HEK293 (cell line): ENCODE results near the gene CHST8.
A peak's percentile ranks its signal among the peaks of the same experiment; 100 is the strongest.

ENCODE experiments used
- CTCF ChIA-PET: fragments of 350-600 bp; formaldehyde crosslinking; extraction: SDS; loops from one replicate; lab custom pipeline; 2021; ENCODE audit warnings: antibody characterized with exemption; lab: Yijun Ruan, JAX
- POLR2A ChIA-PET: fragments of 300-600 bp; formaldehyde crosslinking; extraction: SDS; loops from one replicate; lab custom pipeline; 2020; ENCODE audit warnings: antibody characterized with exemption, inconsistent platforms; lab: Yijun Ruan, JAX
- H3K27ac ChIP-seq: fragments of 200-500 bp; sonication (Bioruptor generic); 2 replicates; pipeline ENCODE4 v1.5.1; 2014; ENCODE audit warnings: low read depth, low read length, control low read depth, inconsistent platforms; ENCODE audit errors: extremely low read depth
- H3K36me3 ChIP-seq, 2 experiments: fragments of 200-500 bp in 1 of 2; sonication (Bioruptor generic) in 1 of 2; 1 replicate in 1 of 2; 2 replicates in 1 of 2; pipeline ENCODE4 v1.5.1; 2014 to 2017; ENCODE audit warnings: inconsistent platforms in 2 of 2, low read length in 2 of 2; ENCODE audit not compliant: control insufficient read depth in 2 of 2, insufficient read depth in 1 of 2
- H3K4me1 ChIP-seq: fragments of 200-500 bp; sonication (Bioruptor generic); 2 replicates; pipeline ENCODE4 v1.5.1; 2014; ENCODE audit warnings: mild to moderate bottlenecking, low read length, inconsistent platforms; ENCODE audit not compliant: control insufficient read depth, insufficient read depth
- H3K4me3 ChIP-seq: 2 replicates; pipeline ENCODE4 v1.5.1; 2011; ENCODE audit warnings: low read depth, mild to moderate bottlenecking, control low read depth, low read length, moderate library complexity
- H3K9me3 ChIP-seq: fragments of 200-500 bp; sonication (Bioruptor generic); 2 replicates; pipeline ENCODE4 v1.5.1; 2014; ENCODE audit warnings: low read depth, low read length, inconsistent platforms; ENCODE audit not compliant: control insufficient read depth, insufficient read depth
- ATF2 ChIP-seq: fragments of 450-650 bp; formaldehyde crosslinking; IDR thresholded peaks from 2 replicates; pipeline ENCODE4 v1.5.1; 2016; ENCODE audit warnings: missing biosample characterization, missing genetic modification characterization, low read depth
- KLF8 ChIP-seq: fragments of 450-650 bp; formaldehyde crosslinking; IDR thresholded peaks from 2 replicates; pipeline ENCODE4 v1.5.1; 2016; ENCODE audit warnings: missing biosample characterization, missing genetic modification characterization
- PRDM2 ChIP-seq: fragments of 450-650 bp; formaldehyde crosslinking; IDR thresholded peaks from 2 replicates; pipeline ENCODE4 v1.5.1; 2016; ENCODE audit warnings: missing biosample characterization, missing genetic modification characterization, borderline replicate concordance
- ZBTB1 ChIP-seq: fragments of 450-650 bp; formaldehyde crosslinking; IDR thresholded peaks from 2 replicates; pipeline ENCODE4 v1.5.1; 2016; ENCODE audit warnings: missing biosample characterization, missing genetic modification characterization
- ZBTB17 ChIP-seq: fragments of 450-650 bp; formaldehyde crosslinking; IDR thresholded peaks from 2 replicates; pipeline ENCODE4 v1.5.1; 2016; ENCODE audit warnings: missing biosample characterization, missing genetic modification characterization
- ZBTB8A ChIP-seq: fragments of 450-650 bp; formaldehyde crosslinking; IDR thresholded peaks from 2 replicates; pipeline ENCODE4 v1.5.1; 2016; ENCODE audit warnings: missing biosample characterization, missing genetic modification characterization
- ZNF169 ChIP-seq: fragments of 450-650 bp; formaldehyde crosslinking; IDR thresholded peaks from 2 replicates; pipeline ENCODE4 v1.5.1; 2016; ENCODE audit warnings: missing biosample characterization, missing genetic modification characterization
- ZNF24 ChIP-seq: fragments of 450-650 bp; formaldehyde crosslinking; IDR thresholded peaks from 2 replicates; pipeline ENCODE4 v1.5.1; 2016; ENCODE audit warnings: missing biosample characterization, missing genetic modification characterization
- ZNF280D ChIP-seq: fragments of 450-650 bp; formaldehyde crosslinking; IDR thresholded peaks from 2 replicates; pipeline ENCODE4 v1.5.1; 2016; ENCODE audit warnings: missing biosample characterization, missing genetic modification characterization
- ZNF302 ChIP-seq: fragments of 450-650 bp; formaldehyde crosslinking; IDR thresholded peaks from 2 replicates; pipeline ENCODE4 v1.5.1; 2016; ENCODE audit warnings: missing biosample characterization, missing genetic modification characterization, low read depth
- ZNF560 ChIP-seq: fragments of 450-650 bp; formaldehyde crosslinking; IDR thresholded peaks from 2 replicates; pipeline ENCODE4 v1.5.1; 2017; ENCODE audit warnings: missing biosample characterization, missing genetic modification characterization, borderline replicate concordance
- ZNF670 ChIP-seq: fragments of 450-650 bp; formaldehyde crosslinking; IDR thresholded peaks from 2 replicates; pipeline ENCODE4 v1.5.1; 2016; ENCODE audit warnings: missing biosample characterization, missing genetic modification characterization, low read depth
- ZNF707 ChIP-seq: fragments of 450-650 bp; formaldehyde crosslinking; IDR thresholded peaks from 2 replicates; pipeline ENCODE4 v1.5.1; 2016; ENCODE audit warnings: missing biosample characterization, missing genetic modification characterization
- ZNF777 ChIP-seq: fragments of 450-650 bp; formaldehyde crosslinking; IDR thresholded peaks from 2 replicates; pipeline ENCODE4 v1.5.1; 2017; ENCODE audit warnings: missing biosample characterization, missing genetic modification characterization, borderline replicate concordance
- ZSCAN16 ChIP-seq: fragments of 450-650 bp; formaldehyde crosslinking; IDR thresholded peaks from 2 replicates; pipeline ENCODE4 v1.5.1; 2016; ENCODE audit warnings: missing biosample characterization, missing genetic modification characterization
- TF ChIP-seq, protein P1 (sequence below): fragments of 450-650 bp; formaldehyde crosslinking; IDR thresholded peaks from 2 replicates; pipeline ENCODE4 v1.5.1; 2016; ENCODE audit warnings: missing biosample characterization, missing genetic modification characterization
- TF ChIP-seq, protein P2 (sequence below): fragments of 450-650 bp; formaldehyde crosslinking; IDR thresholded peaks from 2 replicates; pipeline ENCODE4 v1.5.1; 2016; ENCODE audit warnings: missing biosample characterization, missing genetic modification characterization
- TF ChIP-seq, protein P3 (sequence below): fragments of 450-650 bp; formaldehyde crosslinking; IDR thresholded peaks from 2 replicates; pipeline ENCODE4 v1.5.1; 2016; ENCODE audit warnings: missing biosample characterization, missing genetic modification characterization

The CHST8 gene

DNA sequence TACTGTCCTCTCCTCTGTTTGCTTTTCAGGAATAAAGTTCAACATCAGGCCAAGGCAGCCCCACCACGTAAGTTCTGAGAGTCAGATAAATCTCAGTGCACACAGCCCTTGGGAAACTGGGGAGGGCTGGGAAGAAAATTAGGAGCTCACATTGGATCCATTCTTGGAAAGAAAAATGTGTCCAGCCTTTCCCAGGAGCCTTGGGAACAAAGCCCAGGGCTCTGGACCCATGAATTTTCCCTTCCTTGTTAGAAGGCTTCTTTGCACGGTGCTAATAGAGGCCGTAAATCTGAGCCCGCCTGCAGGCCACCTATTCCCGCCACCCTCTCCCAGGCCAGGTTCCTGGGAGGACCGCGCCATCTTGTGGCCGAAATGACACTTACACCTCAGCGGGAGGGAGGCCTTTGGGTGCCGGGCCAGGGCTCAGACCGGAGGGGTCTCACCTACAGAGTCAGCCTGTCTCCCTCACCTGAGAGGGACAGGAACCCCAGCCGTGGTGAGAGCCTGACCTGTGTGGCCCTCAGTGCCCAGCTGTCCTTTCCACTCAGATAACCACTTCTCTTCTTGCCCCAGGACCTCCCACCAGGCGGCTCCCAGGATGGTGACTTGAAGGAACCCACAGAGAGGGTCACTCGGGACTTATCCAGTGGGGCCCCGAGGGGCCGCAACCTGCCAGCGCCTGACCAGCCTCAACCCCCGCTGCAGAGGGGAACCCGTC is 149.8 kb downstream of the CHST8 start (continued):
- TF ChIP-seq ZNF560 (tag by site-specific recombination) (no peak), ZNF777 (tag by site-specific recombination) (no peak), ZBTB17 (tag by site-specific recombination) (peak; percentile 58), ZNF169 (tag by site-specific recombination) (no peak), KLF8 (tag by site-specific recombination) (peak; percentile 40; the same call in 1 of the 2 replicates), ATF2 (tag by site-specific recombination) (no peak), ZNF302 (tag by site-specific recombination) (no peak), ZNF707 (tag by site-specific recombination) (no peak), ZBTB1 (no peak), ZNF280D (tag by site-specific recombination) (no peak), ZNF670 (0 out of 2 replicates have a peak, but pooled peaks have one; percentile 10), ZNF24 (tag by site-specific recombination) (peak; percentile 66; the same call in 1 of the 2 replicates), ZSCAN16 (tag by site-specific recombination) (no peak)
- TF ChIP-seq, protein P1, sequence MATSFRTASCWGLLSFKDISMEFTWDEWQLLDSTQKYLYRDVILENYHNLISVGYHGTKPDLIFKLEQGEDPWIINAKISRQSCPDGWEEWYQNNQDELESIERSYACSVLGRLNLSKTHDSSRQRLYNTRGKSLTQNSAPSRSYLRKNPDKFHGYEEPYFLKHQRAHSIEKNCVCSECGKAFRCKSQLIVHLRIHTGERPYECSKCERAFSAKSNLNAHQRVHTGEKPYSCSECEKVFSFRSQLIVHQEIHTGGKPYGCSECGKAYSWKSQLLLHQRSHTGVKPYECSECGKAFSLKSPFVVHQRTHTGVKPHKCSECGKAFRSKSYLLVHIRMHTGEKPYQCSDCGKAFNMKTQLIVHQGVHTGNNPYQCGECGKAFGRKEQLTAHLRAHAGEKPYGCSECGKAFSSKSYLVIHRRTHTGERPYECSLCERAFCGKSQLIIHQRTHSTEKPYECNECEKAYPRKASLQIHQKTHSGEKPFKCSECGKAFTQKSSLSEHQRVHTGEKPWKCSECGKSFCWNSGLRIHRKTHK (tag by site-specific recombination) = no peak
- TF ChIP-seq, protein P2, sequence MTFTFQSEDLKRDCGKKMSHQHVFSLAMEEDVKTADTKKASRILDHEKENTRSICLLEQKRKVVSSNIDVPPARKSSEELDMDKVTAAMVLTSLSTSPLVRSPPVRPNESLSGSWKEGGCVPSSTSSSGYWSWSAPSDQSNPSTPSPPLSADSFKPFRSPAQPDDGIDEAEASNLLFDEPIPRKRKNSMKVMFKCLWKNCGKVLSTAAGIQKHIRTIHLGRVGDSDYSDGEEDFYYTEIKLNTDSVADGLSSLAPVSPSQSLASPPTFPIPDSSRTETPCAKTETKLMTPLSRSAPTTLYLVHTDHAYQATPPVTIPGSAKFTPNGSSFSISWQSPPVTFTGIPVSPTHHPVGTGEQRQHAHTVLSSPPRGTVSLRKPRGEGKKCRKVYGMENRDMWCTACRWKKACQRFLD = no peak
- TF ChIP-seq, protein P3, sequence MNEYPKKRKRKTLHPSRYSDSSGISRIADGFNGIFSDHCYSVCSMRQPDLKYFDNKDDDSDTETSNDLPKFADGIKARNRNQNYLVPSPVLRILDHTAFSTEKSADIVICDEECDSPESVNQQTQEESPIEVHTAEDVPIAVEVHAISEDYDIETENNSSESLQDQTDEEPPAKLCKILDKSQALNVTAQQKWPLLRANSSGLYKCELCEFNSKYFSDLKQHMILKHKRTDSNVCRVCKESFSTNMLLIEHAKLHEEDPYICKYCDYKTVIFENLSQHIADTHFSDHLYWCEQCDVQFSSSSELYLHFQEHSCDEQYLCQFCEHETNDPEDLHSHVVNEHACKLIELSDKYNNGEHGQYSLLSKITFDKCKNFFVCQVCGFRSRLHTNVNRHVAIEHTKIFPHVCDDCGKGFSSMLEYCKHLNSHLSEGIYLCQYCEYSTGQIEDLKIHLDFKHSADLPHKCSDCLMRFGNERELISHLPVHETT (tag by site-specific recombination) = no peak
- TF ChIP-seq, all 188 proteins: peak for 38

GRCh38 chr19:33772102-33772857 is 150.5 kb downstream of the CHST8 start:
- ChIA-PET POLR2A (no interaction called here), CTCF (interaction anchor here (0.5 to 9.1 kb wide), 26 partner anchors 11 to 558 kb away, joined by 3 to 272 read pairs (median 5); no protein-coding TSS in a partner anchor)
- Histone ChIP-seq H3K9me3 (no peaks in the 10 kb centered on the region), H3K4me3 (no peak overlapping the region), H3K27ac (no peak overlapping the region), H3K4me1 (no peaks in the 10 kb centered on the region), H3K36me3 (peaks cover 0 to 7% of the 10 kb centered on the region in 2 experiments; a peak in 1 of 3 replicates)
- TF ChIP-seq ZBTB8A (tag by site-specific recombination) = no peak
- TF ChIP-seq, protein P2 = no peak
- TF ChIP-seq PRDM2 (tag by site-specific recombination) = no peak
